Activated naive CD8-positive, alpha-beta T cell treated with anti-CD3 and anti-CD28 coated beads, Interleukin-2, amount 50 U/mL, for 24 hours (primary cell): ENCODE results near the gene GRPR.
"Not testable (repeated sequence)": the region's sequence is repeated elsewhere in the genome, so short reads cannot be mapped to it uniquely, and the experiment has no call there.

Experiments
- ATAC-seq: fragments of 150-1000 bp; cut with Tn5 transposase; one replicate; pipeline ENCODE4 v1.10.0; 2021
- DNase-seq: peaks from one replicate; pipeline ENCODE4 v3.0.0; 2021
- H3K27ac Mint-ChIP-seq: one replicate; pipeline ENCODE4 v1.8.0; 2021; ENCODE audit warnings: mild to moderate bottlenecking, mixed read lengths
- H3K27me3 Mint-ChIP-seq: one replicate; pipeline ENCODE4 v1.8.0; 2021; ENCODE audit warnings: mixed read lengths
- H3K36me3 Mint-ChIP-seq: one replicate; pipeline ENCODE4 v1.8.0; 2021; ENCODE audit warnings: low read depth, mixed read lengths
- H3K4me1 Mint-ChIP-seq: one replicate; pipeline ENCODE4 v1.8.0; 2021; ENCODE audit warnings: mixed read lengths
- H3K4me3 Mint-ChIP-seq: one replicate; pipeline ENCODE4 v1.8.0; 2021; ENCODE audit warnings: mild to moderate bottlenecking, moderate library complexity, mixed read lengths
- H3K9me3 Mint-ChIP-seq: one replicate; pipeline ENCODE4 v1.8.0; 2021; ENCODE audit warnings: mixed read lengths

GRPR gene

GRCh38 chrX:16144420-16144819 lies 21.1 kb downstream of the GRPR start:
- Mint-ChIP-seq H3K36me3 (no peaks in the 10 kb centered on the region), H3K4me1 (peaks cover 14% of the 10 kb centered on the region), H3K27me3 (peaks cover 14% of the 10 kb centered on the region), H3K4me3 (no peak overlapping the region), H3K9me3 (peaks cover 3% of the 10 kb centered on the region), H3K27ac (no peak overlapping the region)
- DNase-seq (no peak), ATAC-seq (no peak)

- H3K36me3 Mint-ChIP-seq, result not testable (repeated sequence)
Observed at GRCh38 chrX:16145093-16145492, 21.7 kb downstream of the GRPR start.

GRCh38 chrX:16145656-16146055 lies 22.3 kb downstream of the GRPR start:
- H3K27ac Mint-ChIP-seq, result no peak overlapping the region
- peaks cover 14% of the 10 kb centered on the region for H3K27me3 Mint-ChIP-seq
- no peak for DNase-seq
- H3K4me1 Mint-ChIP-seq, result peaks cover 6% of the 10 kb centered on the region
- H3K36me3 Mint-ChIP-seq, result no peaks in the 10 kb centered on the region
- no peak overlapping the region for H3K4me3 Mint-ChIP-seq
- ATAC-seq, result no peak
- peaks cover 3% of the 10 kb centered on the region for H3K9me3 Mint-ChIP-seq

More at GRCh38 chrX:16145093-16145492, 21.7 kb downstream of the GRPR start:
- ATAC-seq, H3K27ac Mint-ChIP-seq, H3K9me3 Mint-ChIP-seq, H3K4me3 Mint-ChIP-seq, DNase-seq: not testable (repeated sequence)
- peaks cover 10% of the 10 kb centered on the region for H3K4me1 Mint-ChIP-seq
- peaks cover 14% of the 10 kb centered on the region for H3K27me3 Mint-ChIP-seq

DNA sequence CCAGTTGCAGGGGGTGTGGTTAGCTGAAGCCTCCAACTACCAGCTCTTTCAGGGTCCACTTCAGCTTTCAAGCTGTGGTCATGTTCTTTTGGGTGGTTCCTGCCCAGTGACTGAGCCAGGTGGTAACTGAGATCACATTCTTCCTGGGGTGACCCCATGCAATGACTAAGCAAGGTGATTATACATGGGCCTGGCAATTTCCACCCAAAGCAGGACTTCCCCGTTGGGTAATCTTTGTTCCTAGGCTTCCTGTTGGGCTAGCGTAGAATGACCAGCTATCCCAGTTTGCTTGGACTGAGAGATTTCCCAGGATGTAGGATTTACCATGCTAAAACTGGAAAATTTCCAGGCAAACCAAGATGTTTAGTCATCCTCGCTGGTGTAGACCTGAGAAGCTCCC lies 25.5 kb downstream of the GRPR start:
- ATAC-seq (no peak), DNase-seq (no peak)
- no peaks in the 10 kb centered on the region for H3K36me3 Mint-ChIP-seq
- H3K27ac Mint-ChIP-seq, result no peak overlapping the region
- peaks cover 5% of the 10 kb centered on the region for H3K27me3 Mint-ChIP-seq
- peaks cover 3% of the 10 kb centered on the region for H3K9me3 Mint-ChIP-seq
- H3K4me3 Mint-ChIP-seq, result no peak overlapping the region
- H3K4me1 Mint-ChIP-seq, result no peaks in the 10 kb centered on the region

GRCh38 chrX:16155581-16156096 lies 32.3 kb downstream of the GRPR start:
- ATAC-seq, result no peak
- no peak for DNase-seq
- Mint-ChIP-seq H3K9me3 (no peaks in the 10 kb centered on the region), H3K36me3 (no peaks in the 10 kb centered on the region), H3K4me3 (no peak overlapping the region), H3K27ac (no peak overlapping the region), H3K4me1 (no peaks in the 10 kb centered on the region), H3K27me3 (no peaks in the 10 kb centered on the region)

DNA sequence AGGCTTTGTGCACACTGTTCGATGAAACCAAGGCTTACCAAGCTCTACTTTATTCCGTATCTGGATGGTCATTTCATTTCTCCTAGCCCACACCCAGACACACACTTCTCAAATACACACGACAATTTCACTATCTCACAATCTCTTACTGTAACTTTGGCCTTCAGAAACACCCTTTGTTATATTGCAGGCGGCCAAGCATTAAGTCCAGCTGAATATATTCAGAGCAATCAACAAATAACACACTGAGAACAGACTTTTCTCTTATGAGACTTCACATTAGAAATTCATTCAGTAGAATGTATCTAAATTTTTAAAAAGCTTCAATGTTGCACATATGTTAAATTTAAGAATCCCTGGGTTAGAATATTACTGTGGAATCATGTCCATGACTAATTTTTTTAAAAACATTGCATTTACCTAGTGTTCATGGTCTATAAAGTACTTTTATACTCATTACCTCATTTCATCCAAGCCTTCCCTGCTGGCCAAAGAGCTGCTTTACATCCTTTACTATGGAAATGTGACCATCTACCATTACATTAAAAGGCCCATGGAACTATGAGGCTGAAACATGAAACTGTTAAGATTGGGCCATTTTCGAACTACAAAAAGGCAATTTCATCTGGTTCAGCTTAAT lies 33.4 kb downstream of the GRPR start:
- H3K4me1 Mint-ChIP-seq, result no peaks in the 10 kb centered on the region
- H3K27me3 Mint-ChIP-seq, result peaks cover 2% of the 10 kb centered on the region
- DNase-seq (no peak), ATAC-seq (no peak)
- H3K9me3 Mint-ChIP-seq, result no peaks in the 10 kb centered on the region
- no peak overlapping the region for H3K4me3 Mint-ChIP-seq
- no peaks in the 10 kb centered on the region for H3K36me3 Mint-ChIP-seq
- no peak overlapping the region for H3K27ac Mint-ChIP-seq

DNA sequence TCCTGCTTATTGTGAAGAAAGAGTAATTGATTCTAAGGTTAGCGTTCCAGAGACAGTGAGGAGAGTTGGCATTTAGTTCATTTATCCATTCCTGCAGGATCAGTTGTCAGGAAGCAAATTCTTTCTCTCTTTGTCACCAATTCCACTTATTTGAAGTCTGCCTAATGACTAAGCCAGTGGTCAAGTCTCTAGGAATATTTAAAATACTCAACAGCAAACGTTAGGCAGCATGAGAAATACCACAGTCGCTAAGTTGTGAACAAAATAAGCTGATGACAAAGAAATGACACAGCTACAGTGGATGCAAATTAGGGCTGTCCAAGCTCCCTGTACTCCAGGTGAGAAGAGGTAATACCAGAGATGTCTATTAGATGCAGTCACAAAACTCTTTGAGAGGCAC lies 37.4 kb downstream of the GRPR start:
- H3K4me1 Mint-ChIP-seq, result no peaks in the 10 kb centered on the region
- DNase-seq (no peak), ATAC-seq (no peak)
- H3K36me3 Mint-ChIP-seq, result no peaks in the 10 kb centered on the region
- H3K9me3 Mint-ChIP-seq, result no peaks in the 10 kb centered on the region
- no peak overlapping the region for H3K4me3 Mint-ChIP-seq
- H3K27ac Mint-ChIP-seq, result no peak overlapping the region
- H3K27me3 Mint-ChIP-seq, result peaks cover 4% of the 10 kb centered on the region

- ATAC-seq, H3K4me1 Mint-ChIP-seq, H3K4me3 Mint-ChIP-seq, H3K27ac Mint-ChIP-seq, H3K9me3 Mint-ChIP-seq, H3K27me3 Mint-ChIP-seq, H3K36me3 Mint-ChIP-seq, DNase-seq: not testable (repeated sequence)
Observed at GRCh38 chrX:16161173-16161572, 37.8 kb downstream of the GRPR start.

- ATAC-seq (no peak), DNase-seq (no peak)
- no peak overlapping the region for H3K27ac Mint-ChIP-seq
- no peaks in the 10 kb centered on the region for H3K9me3 Mint-ChIP-seq
- peaks cover 4% of the 10 kb centered on the region for H3K27me3 Mint-ChIP-seq
- no peaks in the 10 kb centered on the region for H3K36me3 Mint-ChIP-seq
- H3K4me1 Mint-ChIP-seq, result no peaks in the 10 kb centered on the region
- no peak overlapping the region for H3K4me3 Mint-ChIP-seq
Observed at GRCh38 chrX:16162391-16162790, 39.0 kb downstream of the GRPR start.

DNA sequence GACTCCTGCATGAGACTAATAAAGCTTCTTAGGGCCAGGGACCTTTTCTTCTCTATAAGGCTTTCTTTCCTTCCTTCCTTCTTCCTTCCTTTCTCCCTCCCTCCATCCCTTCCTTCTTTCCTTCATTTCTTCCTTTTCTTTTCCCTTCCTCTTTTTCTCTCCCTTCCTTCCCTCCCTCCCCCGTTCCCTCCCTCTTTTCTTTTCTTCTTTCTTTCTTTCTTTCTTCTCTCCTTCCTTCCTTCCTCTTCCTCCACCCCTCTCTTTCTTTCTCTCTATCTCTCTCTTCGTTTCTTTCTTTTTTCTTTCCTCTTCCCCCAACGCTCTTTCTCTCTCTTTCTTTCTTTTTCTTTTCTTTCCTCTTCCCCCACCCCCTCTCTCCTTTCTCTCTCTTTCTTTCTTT lies 41.4 kb downstream of the GRPR start:
- ATAC-seq, result no peak
- peaks cover 9% of the 10 kb centered on the region for H3K27me3 Mint-ChIP-seq
- DNase-seq, result no peak
- H3K27ac Mint-ChIP-seq, result no peak overlapping the region
- no peak overlapping the region for H3K4me3 Mint-ChIP-seq
- H3K36me3 Mint-ChIP-seq, result no peaks in the 10 kb centered on the region
- H3K4me1 Mint-ChIP-seq, result no peaks in the 10 kb centered on the region
- no peaks in the 10 kb centered on the region for H3K9me3 Mint-ChIP-seq

DNA sequence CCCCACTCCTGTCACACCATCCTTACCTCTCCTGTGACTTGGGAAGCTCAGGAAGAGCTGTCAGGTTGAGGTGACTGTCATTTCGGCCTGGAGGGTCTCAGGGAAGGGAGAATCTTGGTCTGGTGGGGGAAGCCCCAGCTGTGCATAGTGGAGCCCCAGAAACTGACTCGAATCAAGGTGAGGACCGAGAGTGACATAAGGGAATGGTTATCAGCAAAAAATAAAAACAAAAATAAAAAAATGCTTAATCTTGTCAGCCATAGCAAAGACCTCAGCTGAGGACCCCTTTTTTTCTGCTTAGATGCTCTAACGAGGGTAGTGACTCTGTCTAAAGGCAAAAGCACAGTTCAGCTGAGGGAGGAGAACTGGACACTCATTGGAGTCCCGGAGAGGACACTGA lies 43.8 kb downstream of the GRPR start, which contains the start of gene MAGEB17:
MAGEB17 (plus strand) TSS at position 301 of the 400 bp plus-strand sequence. CDS start 2,902 bp downstream, outside the sequence.
- Mint-ChIP-seq H3K27ac (no peak within 1 kb of the TSS), H3K36me3 (no peaks in the 10 kb centered on the region), H3K4me1 (no peaks in the 10 kb centered on the region), H3K27me3 (peaks cover 7% of the 10 kb centered on the region), H3K9me3 (no peaks in the 10 kb centered on the region), H3K4me3 (no peak within 1 kb of the TSS)
- ATAC-seq (no peak), DNase-seq (no peak)

DNA sequence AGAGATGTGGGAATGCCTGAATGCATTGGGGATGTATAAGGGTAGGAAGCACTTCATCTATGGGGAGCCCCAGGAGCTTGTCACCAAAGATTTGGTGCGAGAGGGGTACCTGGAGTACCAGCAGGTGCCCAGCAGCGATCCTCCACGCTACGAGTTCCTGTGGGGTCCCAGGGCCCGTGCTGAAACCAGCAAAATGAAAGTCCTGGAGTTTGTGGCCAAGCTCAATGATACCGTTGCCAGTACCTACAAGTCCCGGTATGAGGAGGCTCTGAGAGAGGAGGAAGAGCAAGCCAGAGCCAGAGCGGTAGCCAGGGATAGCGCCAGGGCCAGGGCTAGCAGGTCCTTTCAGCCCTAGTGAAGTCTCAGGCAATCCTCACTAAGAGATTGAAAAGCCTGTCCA lies 47.7 kb downstream of the GRPR start:
- no peak for ATAC-seq
- no peak for DNase-seq
- Mint-ChIP-seq H3K4me3 (no peak overlapping the region), H3K4me1 (no peaks in the 10 kb centered on the region), H3K27ac (no peak overlapping the region), H3K9me3 (no peaks in the 10 kb centered on the region), H3K36me3 (no peaks in the 10 kb centered on the region), H3K27me3 (peaks cover 4% of the 10 kb centered on the region)

DNA sequence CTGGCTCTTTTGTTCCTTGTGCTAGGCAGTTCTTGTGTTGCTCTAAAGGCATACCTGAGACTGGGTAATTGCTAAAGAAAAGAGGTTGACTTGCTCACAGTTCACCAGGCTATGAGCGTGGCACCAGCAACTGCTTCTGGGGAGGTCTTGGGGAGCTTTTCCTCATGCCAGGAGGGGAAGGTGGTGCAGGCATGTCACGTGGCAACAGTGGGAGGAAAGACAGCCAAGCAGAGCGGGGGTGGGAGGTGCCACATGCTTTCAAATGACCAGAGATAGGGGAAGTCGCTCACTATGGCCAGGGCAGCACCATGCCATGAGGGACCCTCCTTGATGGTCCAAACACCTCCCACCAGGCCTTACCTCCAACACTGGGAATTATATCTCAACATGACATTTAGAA lies 48.6 kb downstream of the GRPR start:
- peaks cover 4% of the 10 kb centered on the region for H3K27me3 Mint-ChIP-seq
- ATAC-seq, result no peak
- no peak for DNase-seq

DNA sequence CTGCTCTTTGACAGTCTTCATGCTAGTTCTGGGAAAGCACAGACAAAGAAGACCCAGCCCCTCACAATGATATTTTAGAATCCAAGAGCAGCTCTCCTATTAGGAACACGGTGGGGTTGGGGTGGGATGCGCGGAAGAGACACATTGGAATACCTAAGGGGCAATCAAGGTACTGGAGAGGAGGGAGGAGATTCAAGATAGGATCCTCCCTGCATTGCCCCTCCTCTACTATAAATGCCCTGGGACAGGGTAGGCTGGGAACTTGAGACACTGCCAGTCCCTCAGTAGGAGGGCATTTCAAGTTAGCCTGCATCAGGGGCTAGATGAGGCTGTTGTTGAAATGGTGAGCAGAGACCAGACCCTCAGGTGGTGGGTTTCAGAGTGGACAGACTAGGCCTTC lies 49.0 kb downstream of the GRPR start:
- Mint-ChIP-seq H3K36me3 (no peaks in the 10 kb centered on the region), H3K27me3 (peaks cover 4% of the 10 kb centered on the region), H3K27ac (no peak overlapping the region), H3K9me3 (no peaks in the 10 kb centered on the region), H3K4me1 (no peaks in the 10 kb centered on the region), H3K4me3 (no peak overlapping the region)
- ATAC-seq, result no peak
- no peak for DNase-seq

More for the DNA sequence above, 48.6 kb downstream of the GRPR start:
- H3K27ac Mint-ChIP-seq, result no peak overlapping the region
- H3K4me3 Mint-ChIP-seq, result no peak overlapping the region
- H3K4me1 Mint-ChIP-seq, result no peaks in the 10 kb centered on the region
- no peaks in the 10 kb centered on the region for H3K36me3 Mint-ChIP-seq
- no peaks in the 10 kb centered on the region for H3K9me3 Mint-ChIP-seq

DNA sequence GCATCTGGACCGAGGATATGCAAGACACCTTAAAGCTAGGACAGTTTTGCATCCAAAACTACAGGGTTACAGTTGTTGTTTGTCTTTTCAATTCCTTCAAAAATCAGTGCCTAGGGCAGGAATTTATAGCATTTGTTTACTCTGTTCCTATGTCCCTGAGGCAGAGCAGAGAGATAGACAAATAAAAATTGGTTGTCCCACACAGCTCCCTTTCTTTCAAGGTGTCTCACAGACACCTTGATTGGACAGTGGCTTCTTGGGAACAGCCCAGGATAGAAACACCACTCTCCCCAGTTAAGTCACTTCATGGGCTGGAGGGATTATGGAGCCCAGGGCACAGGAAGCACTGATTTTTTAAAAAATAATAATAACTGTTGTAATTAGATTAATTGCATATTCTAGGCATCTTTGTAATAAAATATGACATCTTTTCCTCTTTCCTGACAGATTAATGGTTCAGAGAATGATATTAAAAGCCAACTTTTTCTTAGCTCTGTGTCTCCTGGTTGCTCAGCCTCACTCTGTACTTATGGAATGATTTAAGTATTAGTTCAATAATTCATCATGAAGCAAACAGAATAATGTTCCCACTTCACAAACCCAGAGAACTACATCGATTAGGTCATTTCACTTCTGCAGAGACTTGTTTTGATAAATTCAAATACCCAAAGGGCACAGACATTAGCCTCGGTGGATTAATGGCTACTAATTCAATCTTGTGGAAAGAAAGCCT lies 52.1 kb downstream of the GRPR start:
- Mint-ChIP-seq H3K4me1 (no peaks in the 10 kb centered on the region), H3K9me3 (no peaks in the 10 kb centered on the region), H3K27ac (no peak overlapping the region), H3K36me3 (no peaks in the 10 kb centered on the region), H3K27me3 (no peaks in the 10 kb centered on the region), H3K4me3 (no peak overlapping the region)
- ATAC-seq (no peak), DNase-seq (no peak)
